Sigmoid colon (tissue), 7 donors: ENCODE measurements around the gene COL5A1. TPM values are rescaled to one million over a fixed set of nuclear protein-coding genes. Genes with fewer than 3 reads are reported as not detected.
A peak's percentile ranks its signal among the peaks of the same experiment; 100 is the strongest.

Experiments used
- DNase-seq: peaks from one replicate; pipeline ENCODE4 v3.0.0-alpha.2; 2019
- H3K27ac ChIP-seq, 4 donors: fragments of 200-600 bp; sonication (generic); one replicate each; pipeline ENCODE4 v1.5.1; 2016 to 2019; ENCODE audit warnings: mild to moderate bottlenecking in 1 of 4
- H3K27me3 ChIP-seq, 3 donors: fragments of 200-600 bp; sonication (generic); one replicate each; pipeline ENCODE4 v1.5.1; 2019; ENCODE audit warnings: mild to moderate bottlenecking in 1 of 3
- H3K36me3 ChIP-seq, 4 donors: fragments of 200-600 bp; sonication (generic); one replicate each; pipeline ENCODE4 v1.5.1; 2016 to 2019
- H3K4me1 ChIP-seq, 4 donors: fragments of 200-600 bp; sonication (generic); one replicate each; pipeline ENCODE4 v1.5.1; 2017 to 2019
- H3K4me3 ChIP-seq, 4 donors: fragments of 200-600 bp; sonication (generic); one replicate each; pipeline ENCODE4 v1.5.1; 2017 to 2019; ENCODE audit warnings: mild to moderate bottlenecking in 2 of 4, moderate library complexity in 1 of 4
- H3K9me3 ChIP-seq, 4 donors: fragments of 200-600 bp in 3 of 4; sonication (generic) in 3 of 4; one replicate each; pipeline versions ENCODE4 v1.5.1 to v1.6.1; 2013 to 2019
- EP300 ChIP-seq, 4 donors: sonication (generic); formaldehyde crosslinking; IDR thresholded peaks; one replicate each; pipeline ENCODE4 v1.6.1; 2017; ENCODE audit warnings: antibody characterized with exemption in 4 of 4
- POLR2A ChIP-seq, 2 donors: fragments of 450-650 bp; IDR thresholded peaks; one replicate each; pipeline ENCODE4 v1.6.1; 2016; ENCODE audit warnings: antibody characterized with exemption in 2 of 2, mild to moderate bottlenecking in 2 of 2, moderate library complexity in 2 of 2
- POLR2AphosphoS5 ChIP-seq, 4 donors: sonication (generic); formaldehyde crosslinking; IDR thresholded peaks; one replicate each; pipeline ENCODE4 v1.6.1; 2017; ENCODE audit warnings: antibody characterized with exemption in 4 of 4
- WGBS, 2 donors: extraction: QIAGEN DNeasy Blood & Tissue Kit; methylation state at CpG; one replicate each; pipeline ENCODE4 v1.1.7; 2013; 5-methylcytosine and 5-hydroxymethylcytosine counted together
- intact Hi-C: fragments of 100-400 bp; cut with DNase I; formaldehyde crosslinking; loops from one replicate; pipeline ENCODE4 v1.15.1; 2023
- polyA plus RNA-seq, 3 donors: library from polyadenylated mRNA; stranded (reverse); fragments of 200-250 nt; gene quantifications; one replicate each; pipeline ENCODE4 v1.2.3, GENCODE V29; 2013
- total RNA-seq, 4 donors: library from RNA; depleted of rRNA; stranded (reverse); fragments of >200 nt; gene quantifications; one replicate each; pipeline ENCODE4 v1.1.0, GENCODE V29; 2016
- TF ChIP-seq, protein P1 (sequence below), 4 experiments: fragments of 450-650 bp in 3 of 4; fragments of 200-600 bp in 1 of 4; IDR thresholded peaks; one replicate each; pipeline ENCODE4 v1.5.1; 2016 to 2019; ENCODE audit warnings: antibody characterized with exemption in 4 of 4, mild to moderate bottlenecking in 3 of 4, moderate library complexity in 2 of 4
- donor health status: healthy with polysubstance abuse.
- donor health status: Bipolar disorder and iron deficiency.
- donor health status: healthy.

The COL5A1 gene
- total and polyA plus RNA-seq, 7 donors = 4.2 to 168 (median 24.2) TPM

DNA sequence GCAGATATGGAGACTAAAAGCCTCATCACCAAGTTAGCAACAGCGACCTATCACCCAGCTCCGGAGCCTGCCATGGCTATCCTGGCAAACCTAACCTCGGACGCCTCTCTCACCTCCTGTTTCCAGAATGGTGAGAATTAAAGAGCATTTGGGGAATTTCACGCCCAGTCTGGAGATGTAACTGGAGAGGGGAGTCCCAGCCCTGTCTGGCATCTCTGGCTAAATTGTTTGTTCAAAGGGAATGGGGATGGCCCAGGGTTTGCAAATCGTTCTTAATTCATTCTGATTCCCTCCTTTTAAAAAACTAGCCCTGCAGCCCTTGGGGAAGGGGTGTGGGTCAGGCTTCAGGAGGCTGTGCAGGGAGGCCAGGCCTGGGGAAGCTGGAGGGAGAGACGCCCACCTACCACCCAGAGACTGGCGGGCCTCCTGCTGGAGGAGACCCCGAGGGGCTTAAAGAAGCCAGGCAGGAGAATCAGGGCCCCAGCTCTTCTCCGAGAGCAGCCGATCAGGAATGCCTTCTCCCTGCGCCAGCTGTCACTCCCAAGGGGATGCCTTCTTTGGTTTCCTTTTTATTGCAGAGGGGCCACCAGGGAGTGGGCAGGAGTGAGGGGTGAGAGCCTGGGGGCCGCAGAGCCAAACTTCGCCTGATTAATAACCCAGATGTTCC is 964 bp upstream of the COL5A1 start:
- WGBS, 2 donors = 42 to 69% methylated on average over 14 of the region's 14 CpGs
- Histone ChIP-seq H3K9me3 (no peaks in the 10 kb centered on the region), H3K36me3 (no peaks in the 10 kb centered on the region), H3K4me3 (peak overlapping the region in 3 of 4 donors; percentile 70 to 90 (median 86)), H3K27me3 (no peaks in the 10 kb centered on the region), H3K27ac (peak overlapping the region; percentile 95 to 98 (median 97)), H3K4me1 (peaks cover 0 to 29% (median 24%) of the 10 kb centered on the region in 4 donors)
- no peak for DNase-seq
- no peak for TF ChIP-seq POLR2AphosphoS5 (IDR thresholded peaks at IDR 0.05)
- no peak for TF ChIP-seq EP300 (IDR thresholded peaks at IDR 0.05)
- no peak for TF ChIP-seq POLR2A (IDR thresholded peaks at IDR 0.05)
- TF ChIP-seq, protein P1, sequence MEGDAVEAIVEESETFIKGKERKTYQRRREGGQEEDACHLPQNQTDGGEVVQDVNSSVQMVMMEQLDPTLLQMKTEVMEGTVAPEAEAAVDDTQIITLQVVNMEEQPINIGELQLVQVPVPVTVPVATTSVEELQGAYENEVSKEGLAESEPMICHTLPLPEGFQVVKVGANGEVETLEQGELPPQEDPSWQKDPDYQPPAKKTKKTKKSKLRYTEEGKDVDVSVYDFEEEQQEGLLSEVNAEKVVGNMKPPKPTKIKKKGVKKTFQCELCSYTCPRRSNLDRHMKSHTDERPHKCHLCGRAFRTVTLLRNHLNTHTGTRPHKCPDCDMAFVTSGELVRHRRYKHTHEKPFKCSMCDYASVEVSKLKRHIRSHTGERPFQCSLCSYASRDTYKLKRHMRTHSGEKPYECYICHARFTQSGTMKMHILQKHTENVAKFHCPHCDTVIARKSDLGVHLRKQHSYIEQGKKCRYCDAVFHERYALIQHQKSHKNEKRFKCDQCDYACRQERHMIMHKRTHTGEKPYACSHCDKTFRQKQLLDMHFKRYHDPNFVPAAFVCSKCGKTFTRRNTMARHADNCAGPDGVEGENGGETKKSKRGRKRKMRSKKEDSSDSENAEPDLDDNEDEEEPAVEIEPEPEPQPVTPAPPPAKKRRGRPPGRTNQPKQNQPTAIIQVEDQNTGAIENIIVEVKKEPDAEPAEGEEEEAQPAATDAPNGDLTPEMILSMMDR (IDR thresholded peaks at IDR 0.05) = no peak
- intact Hi-C loops = loop anchor here (5.0 to 10.0 kb wide), 2 partner anchors 97 to 616 kb away; partner anchors contain the start of gene BRD3OS

DNA sequence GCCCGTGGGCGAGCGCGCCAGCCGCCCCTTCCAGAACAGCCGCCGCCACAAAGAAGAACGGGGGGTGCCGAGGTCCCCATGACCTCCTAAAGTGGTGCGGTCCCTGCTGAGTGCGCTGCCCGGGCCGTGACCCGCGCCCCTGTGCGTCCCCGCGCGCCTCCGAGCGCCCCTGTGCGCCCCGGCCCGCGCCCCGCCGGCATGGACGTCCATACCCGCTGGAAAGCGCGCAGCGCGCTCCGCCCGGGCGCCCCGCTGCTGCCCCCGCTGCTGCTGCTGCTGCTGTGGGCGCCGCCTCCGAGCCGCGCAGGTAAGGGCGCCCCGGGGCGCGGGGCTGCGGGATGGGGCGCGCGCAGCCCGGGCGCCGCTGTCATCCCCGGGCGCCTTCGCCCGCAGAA is 384 bp downstream of the COL5A1 start:
- Histone ChIP-seq H3K4me1 (peaks cover 0 to 42% (median 37%) of the 10 kb centered on the region in 4 donors), H3K4me3 (peak overlapping the region; percentile 66 to 90 (median 78)), H3K27me3 (no peaks in the 10 kb centered on the region), H3K36me3 (no peaks in the 10 kb centered on the region), H3K9me3 (no peaks in the 10 kb centered on the region), H3K27ac (peak overlapping the region; percentile 95 to 98 (median 97))
- intact Hi-C loops = loop anchor here (2.0 to 10.0 kb wide), 3 partner anchors 95 to 617 kb away; partner anchors contain the start of gene BRD3OS
- no peak for DNase-seq
- no peak for TF ChIP-seq POLR2A (IDR thresholded peaks at IDR 0.05)
- TF ChIP-seq, protein P1 (IDR thresholded peaks at IDR 0.05) = no peak
- no peak for TF ChIP-seq POLR2AphosphoS5 (IDR thresholded peaks at IDR 0.05)
- 2 to 5% methylated on average over 58 of the region's 58 CpGs for WGBS, 2 donors

DNA sequence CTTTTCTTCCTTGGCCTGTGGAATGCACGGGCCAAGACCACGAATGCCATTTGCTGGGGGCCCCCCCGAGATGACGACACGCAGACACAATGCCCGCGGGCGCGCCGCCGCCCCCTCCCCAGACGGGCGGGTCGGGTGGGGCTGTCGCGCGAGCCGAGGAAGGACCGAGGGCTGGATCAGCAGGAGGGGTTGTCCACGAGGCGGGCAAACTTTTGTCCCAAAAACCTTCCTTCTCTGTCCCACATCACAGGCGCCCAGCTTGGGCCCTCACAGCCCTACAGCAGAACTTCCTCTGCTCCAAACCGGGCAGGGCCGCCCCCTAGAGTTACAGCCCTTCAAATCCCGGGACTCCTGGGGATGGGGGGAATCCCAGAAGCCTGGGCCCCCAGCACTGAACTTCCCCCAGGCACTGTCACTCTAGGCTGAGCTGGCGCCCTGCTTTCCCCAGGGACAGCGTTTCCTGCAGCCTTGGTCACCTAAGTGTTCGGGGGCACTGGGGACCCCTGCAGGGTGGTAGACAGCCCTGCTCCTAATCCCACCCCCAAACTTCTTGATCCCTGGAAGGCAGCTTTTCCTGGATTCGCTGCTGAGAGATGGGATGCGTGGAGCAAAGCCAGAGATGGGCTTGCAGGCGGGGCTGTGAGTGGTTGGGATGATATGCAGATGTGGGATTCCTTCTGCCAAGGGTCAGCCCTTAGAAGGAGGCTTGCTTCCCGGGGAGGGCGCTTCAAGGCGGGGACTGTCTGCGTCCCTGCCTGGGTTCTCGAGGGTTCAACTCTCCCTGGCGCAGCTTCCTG is 980 bp downstream of the COL5A1 start:
- intact Hi-C loops = loop anchor here (1.0 to 10.0 kb wide), 4 partner anchors 19 to 618 kb away; partner anchors contain the start of gene BRD3OS

DNA sequence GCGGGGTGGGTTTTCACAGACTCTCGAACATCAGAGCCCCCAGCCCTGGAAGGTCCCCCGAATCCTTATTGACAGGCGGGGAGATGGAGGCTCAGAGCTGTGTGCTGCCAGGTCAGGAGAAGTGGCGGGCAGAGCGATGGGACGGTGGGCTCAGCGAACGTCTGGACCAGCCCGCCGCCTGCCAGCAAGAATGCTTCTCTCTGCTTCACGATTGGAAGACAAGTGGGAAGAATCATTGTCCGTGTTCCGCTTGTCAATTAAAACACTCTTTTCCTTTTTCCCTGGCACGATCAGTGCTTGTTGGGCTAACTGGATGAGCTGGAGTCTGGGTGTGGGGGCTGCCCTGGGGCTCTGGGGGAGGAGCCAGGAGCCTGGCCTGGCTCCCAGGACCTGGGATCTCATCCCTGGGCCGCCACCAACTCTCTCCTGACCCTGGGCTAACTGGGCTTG is 1.6 kb downstream of the COL5A1 start:
- DNase-seq = no peak
- peaks cover 0 to 55% (median 50%) of the 10 kb centered on the region in 4 donors for H3K4me1 ChIP-seq

More for the DNA sequence above, 980 bp downstream of the COL5A1 start:
- Histone ChIP-seq H3K27ac (peak overlapping the region; percentile 95 to 98 (median 97)), H3K4me1 (peaks cover 0 to 48% (median 43%) of the 10 kb centered on the region in 4 donors), H3K36me3 (no peaks in the 10 kb centered on the region), H3K27me3 (no peaks in the 10 kb centered on the region), H3K9me3 (no peaks in the 10 kb centered on the region), H3K4me3 (peak overlapping the region; percentile 66 to 90 (median 78))
- TF ChIP-seq POLR2AphosphoS5 (IDR thresholded peaks at IDR 0.05) = peak; percentile 69 to 86 (median 82)
- peak in 1 of 4 donors; percentile 29 for TF ChIP-seq EP300 (IDR thresholded peaks at IDR 0.05)
- no peak for TF ChIP-seq POLR2A (IDR thresholded peaks at IDR 0.05)
- TF ChIP-seq, protein P1 (IDR thresholded peaks at IDR 0.05) = peak in 2 of 4 experiments; percentile 6 to 14
- DNase-seq = peak; percentile 94
- WGBS, 2 donors = 6 to 14% methylated on average over 37 of the region's 37 CpGs

More for the DNA sequence above, 1.6 kb downstream of the COL5A1 start:
- Histone ChIP-seq H3K27me3 (no peaks in the 10 kb centered on the region), H3K4me3 (peak overlapping the region; percentile 66 to 90 (median 78)), H3K36me3 (no peaks in the 10 kb centered on the region), H3K9me3 (no peaks in the 10 kb centered on the region), H3K27ac (peak overlapping the region; percentile 95 to 98 (median 97))
- intact Hi-C loops = loop anchor here (1.0 to 10.0 kb wide), 4 partner anchors 18 to 618 kb away; partner anchors contain the start of gene BRD3OS
- 43 to 54% methylated on average over 16 of the region's 16 CpGs for WGBS, 2 donors
- TF ChIP-seq POLR2AphosphoS5 (IDR thresholded peaks at IDR 0.05) = no peak
- TF ChIP-seq, protein P1 (IDR thresholded peaks at IDR 0.05) = no peak
- no peak for TF ChIP-seq POLR2A (IDR thresholded peaks at IDR 0.05)
- TF ChIP-seq EP300 (IDR thresholded peaks at IDR 0.05) = no peak
